SK-N-SH (cell line): ENCODE results near the gene SFXN5. TPM values are rescaled to one million over a fixed set of nuclear protein-coding genes. Genes with fewer than 3 reads are reported as not detected.

ENCODE experiments used
- EP300 ChIP-seq, 2 experiments: IDR thresholded peaks; 2 replicates each; pipeline versions ENCODE4 v1.4.0 to v1.6.1; 2012; ENCODE audit warnings: borderline replicate concordance in 1 of 2, low read depth in 1 of 2, low read length in 1 of 2
- FOSL2 ChIP-seq: IDR thresholded peaks from 2 replicates; pipeline ENCODE4 v1.4.0; 2012; ENCODE audit warnings: low read depth, mild to moderate bottlenecking, moderate library complexity, borderline replicate concordance
- FOXJ3 ChIP-seq: sonication (generic); formaldehyde crosslinking; IDR thresholded peaks from 2 replicates; pipeline ENCODE4 v1.5.1; 2020; ENCODE audit warnings: mild to moderate bottlenecking, missing genetic modification reagents
- NRF1 ChIP-seq: IDR thresholded peaks from 2 replicates; pipeline ENCODE4 v1.6.1; 2012; ENCODE audit warnings: low read depth, mild to moderate bottlenecking, low read length
- TCF12 ChIP-seq: IDR thresholded peaks from 2 replicates; pipeline ENCODE4 v1.4.0; 2012
- polyA plus RNA-seq, 3 experiments: library from polyadenylated mRNA; depleted of rRNA; stranded (reverse); fragments of >200 nt; gene quantifications; 2 replicates each; pipeline ENCODE4 v1.2.3, GENCODE V29; 2012
- TF ChIP-seq, protein P1 (sequence below): IDR thresholded peaks from 2 replicates; pipeline ENCODE4 v1.6.1; 2012; ENCODE audit warnings: mild to moderate bottlenecking, low read depth, low read length, moderate library complexity
- TF ChIP-seq, protein P2 (sequence below): fragments of 200-600 bp; sonication (generic); IDR thresholded peaks from 2 replicates; pipeline ENCODE4 v1.6.1; 2017; ENCODE audit warnings: antibody characterized with exemption, mild to moderate bottlenecking, moderate library complexity
- TF ChIP-seq, protein P3 (sequence below): fragments of 150-350 bp; IDR thresholded peaks from 2 replicates; pipeline ENCODE4 v1.6.1; 2017; ENCODE audit warnings: antibody characterized with exemption, low read length, low read depth, borderline replicate concordance

The SFXN5 gene
- polyA plus RNA-seq, 1 of the 3 experiments (the other 2 are of a cell fraction) = 9.9 TPM

- TF ChIP-seq, protein P1, sequence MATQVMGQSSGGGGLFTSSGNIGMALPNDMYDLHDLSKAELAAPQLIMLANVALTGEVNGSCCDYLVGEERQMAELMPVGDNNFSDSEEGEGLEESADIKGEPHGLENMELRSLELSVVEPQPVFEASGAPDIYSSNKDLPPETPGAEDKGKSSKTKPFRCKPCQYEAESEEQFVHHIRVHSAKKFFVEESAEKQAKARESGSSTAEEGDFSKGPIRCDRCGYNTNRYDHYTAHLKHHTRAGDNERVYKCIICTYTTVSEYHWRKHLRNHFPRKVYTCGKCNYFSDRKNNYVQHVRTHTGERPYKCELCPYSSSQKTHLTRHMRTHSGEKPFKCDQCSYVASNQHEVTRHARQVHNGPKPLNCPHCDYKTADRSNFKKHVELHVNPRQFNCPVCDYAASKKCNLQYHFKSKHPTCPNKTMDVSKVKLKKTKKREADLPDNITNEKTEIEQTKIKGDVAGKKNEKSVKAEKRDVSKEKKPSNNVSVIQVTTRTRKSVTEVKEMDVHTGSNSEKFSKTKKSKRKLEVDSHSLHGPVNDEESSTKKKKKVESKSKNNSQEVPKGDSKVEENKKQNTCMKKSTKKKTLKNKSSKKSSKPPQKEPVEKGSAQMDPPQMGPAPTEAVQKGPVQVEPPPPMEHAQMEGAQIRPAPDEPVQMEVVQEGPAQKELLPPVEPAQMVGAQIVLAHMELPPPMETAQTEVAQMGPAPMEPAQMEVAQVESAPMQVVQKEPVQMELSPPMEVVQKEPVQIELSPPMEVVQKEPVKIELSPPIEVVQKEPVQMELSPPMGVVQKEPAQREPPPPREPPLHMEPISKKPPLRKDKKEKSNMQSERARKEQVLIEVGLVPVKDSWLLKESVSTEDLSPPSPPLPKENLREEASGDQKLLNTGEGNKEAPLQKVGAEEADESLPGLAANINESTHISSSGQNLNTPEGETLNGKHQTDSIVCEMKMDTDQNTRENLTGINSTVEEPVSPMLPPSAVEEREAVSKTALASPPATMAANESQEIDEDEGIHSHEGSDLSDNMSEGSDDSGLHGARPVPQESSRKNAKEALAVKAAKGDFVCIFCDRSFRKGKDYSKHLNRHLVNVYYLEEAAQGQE = peak; percentile 9; the same call in 1 of the 2 replicates
- TF ChIP-seq, protein P2, sequence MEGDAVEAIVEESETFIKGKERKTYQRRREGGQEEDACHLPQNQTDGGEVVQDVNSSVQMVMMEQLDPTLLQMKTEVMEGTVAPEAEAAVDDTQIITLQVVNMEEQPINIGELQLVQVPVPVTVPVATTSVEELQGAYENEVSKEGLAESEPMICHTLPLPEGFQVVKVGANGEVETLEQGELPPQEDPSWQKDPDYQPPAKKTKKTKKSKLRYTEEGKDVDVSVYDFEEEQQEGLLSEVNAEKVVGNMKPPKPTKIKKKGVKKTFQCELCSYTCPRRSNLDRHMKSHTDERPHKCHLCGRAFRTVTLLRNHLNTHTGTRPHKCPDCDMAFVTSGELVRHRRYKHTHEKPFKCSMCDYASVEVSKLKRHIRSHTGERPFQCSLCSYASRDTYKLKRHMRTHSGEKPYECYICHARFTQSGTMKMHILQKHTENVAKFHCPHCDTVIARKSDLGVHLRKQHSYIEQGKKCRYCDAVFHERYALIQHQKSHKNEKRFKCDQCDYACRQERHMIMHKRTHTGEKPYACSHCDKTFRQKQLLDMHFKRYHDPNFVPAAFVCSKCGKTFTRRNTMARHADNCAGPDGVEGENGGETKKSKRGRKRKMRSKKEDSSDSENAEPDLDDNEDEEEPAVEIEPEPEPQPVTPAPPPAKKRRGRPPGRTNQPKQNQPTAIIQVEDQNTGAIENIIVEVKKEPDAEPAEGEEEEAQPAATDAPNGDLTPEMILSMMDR = peak; percentile 41
- TF ChIP-seq FOSL2 = peak; percentile 67
- TF ChIP-seq EP300 (IDR thresholded peaks at IDR 0.05; ENCODE audit: borderline replicate concordance in 1 of 2, low read depth in 1 of 2, low read length in 1 of 2) = peak in 1 of 2 experiments; percentile 29; a peak in 1 of 4 replicates
- TF ChIP-seq, protein P3, sequence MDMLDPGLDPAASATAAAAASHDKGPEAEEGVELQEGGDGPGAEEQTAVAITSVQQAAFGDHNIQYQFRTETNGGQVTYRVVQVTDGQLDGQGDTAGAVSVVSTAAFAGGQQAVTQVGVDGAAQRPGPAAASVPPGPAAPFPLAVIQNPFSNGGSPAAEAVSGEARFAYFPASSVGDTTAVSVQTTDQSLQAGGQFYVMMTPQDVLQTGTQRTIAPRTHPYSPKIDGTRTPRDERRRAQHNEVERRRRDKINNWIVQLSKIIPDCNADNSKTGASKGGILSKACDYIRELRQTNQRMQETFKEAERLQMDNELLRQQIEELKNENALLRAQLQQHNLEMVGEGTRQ = no peak
- TF ChIP-seq TCF12 = peak; percentile 8; the same call in 1 of the 2 replicates
- TF ChIP-seq FOXJ3 (CRISPR knock-in tag) = no peak
- peak; percentile 19 for TF ChIP-seq NRF1
These were observed 41.7 kb upstream of the SFXN5 start, which contains the start of gene RAB11FIP5 (continued) for GRCh38 chr2:73112913-73113854.
